ENCODE data around the gene GAK.

GAK gene

GRCh38 chr4:826508-827208 lies 105.5 kb downstream of the GAK start:
- DNase-seq = no peak

DNA sequence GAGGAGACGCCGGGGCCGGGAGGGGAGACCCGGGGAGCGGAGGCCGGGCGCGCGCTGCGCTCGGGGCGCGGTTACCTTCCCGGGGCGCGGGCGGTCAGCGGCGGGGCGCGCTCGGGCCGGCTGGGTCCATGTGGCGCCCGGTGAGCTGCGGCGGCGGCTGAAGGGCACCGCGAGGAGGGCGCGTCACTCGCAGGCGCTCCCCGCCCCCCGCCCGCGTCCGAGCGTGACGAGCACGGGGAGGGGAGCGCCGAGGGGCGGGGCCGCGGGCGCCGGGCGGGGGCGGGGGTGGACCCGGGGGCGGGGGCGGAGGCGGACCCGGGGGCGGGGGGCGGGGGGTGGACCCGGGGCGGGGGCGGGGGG lies 106.2 kb downstream of the GAK start, which contains the start of gene CPLX1:
TSS of gene CPLX1 (minus strand) at position 159 of the 360 bp plus-strand sequence. CDS start 1,607 bp downstream, outside the sequence.
- no peak for DNase-seq

- DNase-seq = no peak
Measured at GRCh38 chr4:825063-825970, 106.8 kb downstream of the GAK start.

DNA sequence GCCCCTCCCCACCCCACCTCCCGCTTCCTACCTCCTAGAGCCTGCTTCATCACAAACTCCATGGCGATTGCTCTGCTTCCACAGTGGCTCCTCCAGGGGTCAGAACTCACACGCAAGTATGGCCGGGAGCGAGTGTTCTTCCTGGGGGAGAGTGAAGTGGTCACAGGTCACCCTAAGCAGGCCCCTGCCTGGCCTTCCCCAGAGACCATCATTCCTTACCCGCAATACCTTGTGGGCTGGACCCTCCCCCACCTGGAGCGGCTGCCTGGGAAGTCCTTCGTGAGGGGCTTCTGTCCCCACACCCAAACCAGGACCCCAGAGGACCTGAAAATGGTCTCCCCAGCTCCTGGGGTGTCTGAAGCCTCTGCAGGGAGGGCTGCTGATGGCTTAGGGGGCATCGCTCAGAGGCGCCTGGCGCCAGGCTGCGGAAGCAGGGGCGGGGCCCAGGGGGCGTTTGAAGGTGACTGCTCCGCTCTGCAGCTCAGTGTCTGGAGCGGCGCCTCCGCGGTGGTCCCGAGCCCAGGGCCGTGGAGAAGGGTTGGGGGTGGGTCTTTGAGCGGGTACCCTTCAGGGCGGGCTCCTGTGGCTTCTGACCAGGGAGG lies 107.6 kb downstream of the GAK start:
- no peak for DNase-seq

- no peak for DNase-seq
Measured at GRCh38 chr4:823761-824460, 108.2 kb downstream of the GAK start.

DNA sequence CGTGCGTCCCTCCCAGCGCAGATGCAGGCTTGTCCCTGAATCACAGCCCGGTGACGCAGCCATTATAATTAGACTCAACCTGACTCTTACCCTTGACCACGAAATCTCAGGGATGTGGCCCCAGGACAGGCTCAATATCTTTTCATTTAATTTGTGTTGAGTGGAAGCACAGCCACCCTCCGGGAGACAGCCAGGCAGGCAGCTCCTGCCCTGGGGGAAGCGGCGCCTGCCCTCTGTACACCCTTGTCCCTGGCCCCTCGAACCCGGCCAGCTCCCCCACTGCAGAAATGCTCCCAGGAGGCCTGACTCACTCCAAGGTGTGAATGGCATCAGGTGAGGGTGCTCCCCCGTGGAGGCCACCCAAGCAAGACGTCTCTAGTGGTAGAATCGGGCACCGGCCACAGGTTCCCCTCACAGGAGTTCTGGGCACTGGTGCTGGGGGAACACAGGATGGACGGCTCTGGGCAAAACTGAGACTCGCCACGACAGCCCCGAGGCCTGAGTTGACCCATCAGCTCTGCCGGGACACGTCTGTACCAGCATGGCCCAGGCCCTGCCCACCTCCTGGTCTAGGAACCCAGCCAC lies 108.8 kb downstream of the GAK start:
- no peak for DNase-seq

GRCh38 chr4:822361-823175 lies 109.5 kb downstream of the GAK start:
- DNase-seq = no peak

DNA sequence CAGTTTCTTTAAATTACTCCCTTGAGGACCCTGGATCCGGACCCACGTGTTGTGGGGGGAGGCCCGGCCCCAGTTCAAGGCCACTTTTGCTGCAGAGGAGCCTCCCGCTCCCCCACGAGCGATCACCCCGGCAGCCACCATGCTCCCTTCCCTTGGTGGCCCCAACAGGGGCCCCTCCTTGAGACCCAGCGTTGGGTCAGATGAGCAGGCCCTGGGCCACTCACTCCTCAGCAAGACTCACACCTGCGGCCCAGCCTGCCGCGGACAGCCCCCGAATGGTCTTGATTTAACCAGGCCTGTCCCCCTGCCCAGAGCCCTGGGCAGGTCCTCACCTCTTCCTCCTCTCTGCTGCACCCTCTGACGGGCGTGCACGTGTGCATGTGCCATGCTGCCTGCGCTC lies 110.5 kb downstream of the GAK start:
- no peak for DNase-seq

- no peak for DNase-seq
Measured at GRCh38 chr4:821181-821591, 110.9 kb downstream of the GAK start.

- DNase-seq = no peak
Measured at GRCh38 chr4:820230-821172, 111.6 kb downstream of the GAK start.

GRCh38 chr4:819401-820229 lies 112.5 kb downstream of the GAK start:
- no peak for DNase-seq

DNA sequence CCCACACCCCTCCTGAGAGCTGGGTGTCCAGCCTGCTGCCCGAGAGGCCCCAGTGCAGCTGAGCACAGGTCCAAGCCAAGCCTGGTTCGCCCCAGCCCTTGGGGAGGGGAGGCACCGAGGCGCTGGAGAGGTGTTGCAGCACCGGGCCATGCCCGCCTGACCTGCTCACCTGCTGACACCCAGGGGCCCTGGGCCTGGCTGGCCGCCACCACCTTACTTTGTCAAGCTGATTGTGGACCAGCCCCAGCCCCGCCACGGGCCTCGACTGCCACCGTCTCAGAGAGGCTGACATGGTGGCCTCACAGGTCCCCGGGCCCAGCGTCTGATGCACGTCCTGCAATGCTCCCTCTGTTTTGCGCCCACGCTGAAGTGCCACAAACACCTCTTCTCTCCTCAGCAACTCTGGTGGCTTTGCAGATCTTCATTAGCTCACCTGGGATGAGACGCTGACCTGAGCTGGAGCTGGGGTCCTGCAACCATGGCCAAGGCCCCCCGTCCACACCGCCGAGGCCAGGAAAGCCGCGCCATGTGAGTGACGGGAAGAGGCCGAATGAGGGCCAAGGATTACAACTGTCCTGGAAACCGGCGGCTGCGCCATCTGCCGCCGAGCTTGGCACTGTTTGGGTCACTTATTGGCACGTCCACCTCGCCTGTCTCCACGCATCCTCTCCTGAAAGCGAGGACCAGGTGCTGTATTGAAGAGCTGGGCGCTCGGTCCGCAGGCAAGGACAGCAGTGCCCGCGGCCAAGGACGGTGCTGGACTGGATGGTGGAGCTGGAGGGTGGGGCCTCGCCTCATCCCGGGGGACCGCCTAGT lies 113.8 kb downstream of the GAK start:
- DNase-seq = no peak

- no peak for DNase-seq
Measured at GRCh38 chr4:815464-816146, 116.5 kb downstream of the GAK start.

- DNase-seq = no peak
Measured at GRCh38 chr4:814312-814850, 117.7 kb downstream of the GAK start.

DNA sequence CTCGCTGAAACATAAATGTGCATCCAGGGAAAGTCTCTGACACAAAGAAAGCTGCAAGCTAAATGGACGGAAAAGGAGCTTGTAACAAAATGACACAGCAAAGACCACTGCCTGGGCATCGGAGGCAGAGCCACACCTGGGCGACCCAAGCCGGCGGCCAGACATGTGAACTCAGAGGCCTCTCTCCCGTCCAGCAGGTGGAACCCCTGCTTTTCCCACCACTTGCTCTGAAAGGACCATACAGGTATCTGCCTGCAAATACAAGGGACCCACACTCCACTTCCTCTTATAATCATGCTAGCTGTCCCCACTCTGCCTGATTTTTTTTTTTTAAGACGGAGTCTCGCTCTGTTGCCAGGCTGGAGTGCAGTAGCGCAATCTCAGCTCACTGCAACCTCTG lies 118.2 kb downstream of the GAK start:
- no peak for DNase-seq

GRCh38 chr4:808860-809570 lies 123.1 kb downstream of the GAK start:
- DNase-seq = no peak

DNA sequence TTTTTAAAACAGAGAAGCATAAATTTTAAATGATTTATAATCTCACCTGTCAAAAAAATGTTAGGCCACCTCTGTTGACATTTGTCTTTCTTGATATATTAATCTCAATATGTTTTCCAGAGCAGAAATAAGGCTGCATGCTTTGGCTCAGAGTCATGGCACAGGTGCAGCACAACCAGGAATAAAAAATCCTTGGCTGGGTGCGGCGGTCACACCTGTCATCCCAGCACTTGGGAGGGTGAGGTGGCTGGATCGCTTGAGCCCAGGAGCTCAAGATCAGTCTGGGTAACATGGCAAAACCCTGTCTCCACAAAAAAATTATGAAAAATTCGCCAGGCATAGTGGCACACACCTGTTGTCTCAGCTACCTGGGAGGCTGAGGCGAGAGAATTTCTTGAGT lies 124.3 kb downstream of the GAK start:
- no peak for DNase-seq
